ENCODE results near the gene POLR2C. TPM values are rescaled to one million over a fixed set of nuclear protein-coding genes. Genes with fewer than 3 reads are reported as not detected.

The POLR2C gene
- total RNA-seq: 79.8 TPM
- 10 to 100 TPM; 41.9 to 48.0 (median 45.3) TPM for polyA plus RNA-seq

DNA sequence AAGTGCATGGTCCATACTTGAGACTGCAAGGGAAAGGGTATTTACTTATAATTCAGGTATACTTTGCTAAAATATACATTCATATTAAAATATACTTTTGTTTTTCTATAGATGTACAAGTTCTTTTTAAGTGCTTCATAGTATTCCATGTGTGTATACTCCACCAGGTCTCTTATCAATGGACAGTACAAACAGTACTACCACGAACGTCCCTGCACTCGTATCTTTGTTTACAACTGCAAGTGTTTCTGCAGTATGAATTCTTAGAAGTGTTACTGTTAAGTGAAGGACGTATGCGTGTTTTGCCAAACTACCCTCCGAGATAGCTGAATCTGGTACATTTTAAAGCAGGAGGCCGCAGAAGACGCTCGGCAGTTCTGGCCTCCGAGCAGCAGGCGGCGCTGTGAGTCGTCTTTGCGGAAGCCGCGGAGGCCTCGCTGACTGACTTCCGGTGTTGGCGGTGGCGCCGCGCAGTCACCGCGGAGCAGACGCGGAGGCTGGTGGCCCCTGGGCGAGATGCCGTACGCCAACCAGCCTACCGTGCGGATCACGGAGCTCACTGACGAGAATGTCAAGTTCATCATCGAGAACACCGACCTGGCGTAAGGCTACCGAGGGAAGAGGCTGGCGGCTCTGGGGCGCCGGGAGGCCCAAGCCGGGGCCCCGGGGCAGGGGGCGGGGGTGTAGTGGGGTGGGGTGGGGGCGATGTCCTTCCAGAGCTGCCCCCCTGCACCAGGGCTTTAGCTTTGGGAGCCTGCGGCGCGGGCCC is at the start of gene POLR2C:
Gene POLR2C, plus strand, starts transcription at position 471 of the 769 bp plus-strand sequence. Its CDS starts 46 bp downstream, at position 517.
- no peaks in the 10 kb centered on the region for H3K27me3 Mint-ChIP-seq
- no peaks in the 10 kb centered on the region for H3K9me3 Mint-ChIP-seq
- H3K4me3 Mint-ChIP-seq: peak within 1 kb of the TSS; percentile 88 to 100 (median 100)
- peak within 1 kb of the TSS; percentile 73 for H3K27ac ChIP-seq (ENCODE audit: insufficient read depth, low read length, poor library complexity, severe bottlenecking)
- no peaks in the 10 kb centered on the region for H3K9me3 ChIP-seq (ENCODE audit: control insufficient read depth in 2 of 2, low read length in 2 of 2)
- H3K4me1 ChIP-seq (ENCODE audit: control insufficient read depth, insufficient read depth, low read length, poor library complexity, severe bottlenecking): peaks cover 26% of the 10 kb centered on the region
- peak within 1 kb of the TSS; percentile 98 to 100 (median 100) for H3K27ac Mint-ChIP-seq
- DNase-seq: peak; percentile 85 to 95 (median 91)
- no peaks in the 10 kb centered on the region for H3K27me3 ChIP-seq (ENCODE audit: control insufficient read depth, insufficient read depth, low read length)
- peaks cover 42% of the 10 kb centered on the region for H3K36me3 Mint-ChIP-seq
- peak within 1 kb of the TSS; percentile 83 for H3K4me3 ChIP-seq (ENCODE audit: low read depth, low read length)
- peaks cover 4 to 43% (median 30%) of the 10 kb centered on the region in 4 donors for H3K4me1 Mint-ChIP-seq
- peaks cover 55% of the 10 kb centered on the region for H3K36me3 ChIP-seq (ENCODE audit: control insufficient read depth, insufficient read depth, low read length)
- peak; percentile 94 to 97 for ATAC-seq (ENCODE audit: low read depth in 2 of 2)

DNA sequence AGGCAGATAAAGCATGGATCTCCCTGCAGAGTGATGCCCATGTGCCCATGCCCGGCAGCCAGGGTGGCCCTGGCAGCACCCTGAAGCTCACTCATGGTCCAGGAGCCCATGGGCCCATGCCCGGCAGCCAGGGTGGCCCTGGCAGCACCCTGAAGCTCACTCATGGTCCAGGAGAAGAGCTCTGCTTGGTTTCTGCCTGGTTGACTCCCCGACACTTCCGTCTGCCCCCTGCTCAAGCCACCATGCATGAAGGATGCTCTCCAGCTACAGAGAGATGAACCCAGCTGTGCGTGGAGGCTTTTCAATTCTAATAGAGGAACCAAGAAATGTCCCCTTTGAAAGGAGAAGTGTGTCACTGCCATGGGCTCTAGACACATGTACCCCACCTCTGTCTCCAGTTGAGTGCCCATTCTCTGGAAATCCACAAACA is 49.2 kb upstream of the POLR2C start:
- Histone ChIP-seq H3K4me1 (ENCODE audit: control insufficient read depth, insufficient read depth, low read length, poor library complexity, severe bottlenecking) (peaks cover 8% of the 10 kb centered on the region), H3K4me3 (ENCODE audit: low read depth, low read length) (no peak overlapping the region), H3K9me3 (ENCODE audit: control insufficient read depth in 2 of 2, low read length in 2 of 2) (no peaks in the 10 kb centered on the region), H3K36me3 (ENCODE audit: control insufficient read depth, insufficient read depth, low read length) (no peaks in the 10 kb centered on the region), H3K27me3 (ENCODE audit: control insufficient read depth, insufficient read depth, low read length) (no peaks in the 10 kb centered on the region), H3K27ac (ENCODE audit: insufficient read depth, low read length, poor library complexity, severe bottlenecking) (no peak overlapping the region)
- H3K27ac Mint-ChIP-seq: peak overlapping the region in 1 of 3 donors; percentile 55
- H3K4me1 Mint-ChIP-seq: peaks cover 3 to 11% (median 6%) of the 10 kb centered on the region in 4 donors
- H3K27me3 Mint-ChIP-seq: peaks cover 9% of the 10 kb centered on the region
- H3K9me3 Mint-ChIP-seq: no peaks in the 10 kb centered on the region
- H3K4me3 Mint-ChIP-seq: no peak overlapping the region
- H3K36me3 Mint-ChIP-seq: no peaks in the 10 kb centered on the region
- peak in 1 of 2 donors; percentile 26 for ATAC-seq (ENCODE audit: low read depth in 2 of 2)
- DNase-seq: no peak

GRCh38 chr16:57413733-57414132 is 48.7 kb upstream of the POLR2C start:
- H3K4me1 Mint-ChIP-seq: peaks cover 3 to 14% (median 7%) of the 10 kb centered on the region in 4 donors
- no peaks in the 10 kb centered on the region for H3K36me3 Mint-ChIP-seq
- Histone ChIP-seq H3K27me3 (ENCODE audit: control insufficient read depth, insufficient read depth, low read length) (no peaks in the 10 kb centered on the region), H3K4me1 (ENCODE audit: control insufficient read depth, insufficient read depth, low read length, poor library complexity, severe bottlenecking) (peaks cover 11% of the 10 kb centered on the region), H3K27ac (ENCODE audit: insufficient read depth, low read length, poor library complexity, severe bottlenecking) (no peak overlapping the region), H3K4me3 (ENCODE audit: low read depth, low read length) (no peak overlapping the region), H3K36me3 (ENCODE audit: control insufficient read depth, insufficient read depth, low read length) (no peaks in the 10 kb centered on the region), H3K9me3 (ENCODE audit: control insufficient read depth in 2 of 2, low read length in 2 of 2) (no peaks in the 10 kb centered on the region)
- peak overlapping the region in 1 of 3 donors; percentile 55 for H3K27ac Mint-ChIP-seq
- no peaks in the 10 kb centered on the region for H3K9me3 Mint-ChIP-seq
- peaks cover 9% of the 10 kb centered on the region for H3K27me3 Mint-ChIP-seq
- no peak overlapping the region for H3K4me3 Mint-ChIP-seq
- DNase-seq (no peak), ATAC-seq (ENCODE audit: low read depth in 2 of 2) (no peak)

DNA sequence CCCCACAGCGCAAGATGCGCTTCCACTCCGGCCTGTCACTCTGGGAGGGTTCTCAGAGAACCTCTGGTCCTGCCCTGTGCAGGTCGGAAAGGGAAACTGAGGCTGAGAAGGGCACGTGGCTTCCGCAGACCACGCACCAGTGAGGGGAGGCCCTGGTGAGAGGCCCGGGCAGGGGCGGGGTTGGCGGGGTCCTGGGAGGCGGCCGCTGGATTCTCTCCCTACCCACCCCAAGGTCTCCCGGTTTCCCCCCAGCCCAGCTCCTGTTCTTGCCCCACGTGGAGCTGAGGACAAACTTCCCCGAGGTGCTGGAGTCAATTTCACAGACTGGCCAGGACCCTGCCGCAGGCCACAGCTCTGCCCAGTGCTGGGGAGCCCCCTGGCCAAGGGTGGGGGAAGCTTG is 46.4 kb upstream of the POLR2C start:
- peaks cover 15% of the 10 kb centered on the region for H3K4me1 ChIP-seq (ENCODE audit: control insufficient read depth, insufficient read depth, low read length, poor library complexity, severe bottlenecking)
- no peak for DNase-seq
- H3K9me3 ChIP-seq (ENCODE audit: control insufficient read depth in 2 of 2, low read length in 2 of 2): no peaks in the 10 kb centered on the region
- H3K9me3 Mint-ChIP-seq: no peaks in the 10 kb centered on the region
- no peak overlapping the region for H3K27ac Mint-ChIP-seq
- H3K27ac ChIP-seq (ENCODE audit: insufficient read depth, low read length, poor library complexity, severe bottlenecking): no peak overlapping the region
- H3K4me3 ChIP-seq (ENCODE audit: low read depth, low read length): no peak overlapping the region
- peaks cover 10% of the 10 kb centered on the region for H3K27me3 Mint-ChIP-seq
- peak overlapping the region in 1 of 4 donors; percentile 52 for H3K4me3 Mint-ChIP-seq
- peaks cover 3 to 19% (median 10%) of the 10 kb centered on the region in 4 donors for H3K4me1 Mint-ChIP-seq
- no peaks in the 10 kb centered on the region for H3K27me3 ChIP-seq (ENCODE audit: control insufficient read depth, insufficient read depth, low read length)
- no peaks in the 10 kb centered on the region for H3K36me3 Mint-ChIP-seq
- ATAC-seq (ENCODE audit: low read depth in 2 of 2): no peak
- no peaks in the 10 kb centered on the region for H3K36me3 ChIP-seq (ENCODE audit: control insufficient read depth, insufficient read depth, low read length)

DNA sequence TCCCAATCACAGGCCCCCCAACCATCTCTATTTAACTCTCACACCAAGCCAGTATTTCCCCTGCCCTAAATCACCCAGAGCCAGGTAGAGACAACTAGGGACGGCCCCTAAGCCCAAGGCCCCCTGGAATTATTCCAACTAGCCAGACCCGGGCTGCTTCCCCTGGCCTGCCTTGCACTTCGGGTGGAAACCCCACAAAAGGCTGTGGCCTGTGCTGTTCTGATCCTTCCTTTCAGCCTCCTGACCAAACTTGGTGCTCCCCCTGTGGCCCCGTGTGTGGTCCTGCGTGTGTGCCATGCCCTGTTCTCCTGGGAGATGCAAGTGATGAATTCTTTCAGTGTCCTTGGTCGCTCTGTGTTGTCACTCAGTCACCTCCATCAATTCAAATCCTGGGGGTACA is 43.0 kb upstream of the POLR2C start:
- no peaks in the 10 kb centered on the region for H3K9me3 ChIP-seq (ENCODE audit: control insufficient read depth in 2 of 2, low read length in 2 of 2)
- Mint-ChIP-seq H3K4me3 (no peak overlapping the region), H3K4me1 (peaks cover 3 to 20% (median 10%) of the 10 kb centered on the region in 4 donors), H3K9me3 (no peaks in the 10 kb centered on the region), H3K36me3 (no peaks in the 10 kb centered on the region), H3K27me3 (peaks cover 10% of the 10 kb centered on the region), H3K27ac (peak overlapping the region in 1 of 3 donors; percentile 91)
- H3K36me3 ChIP-seq (ENCODE audit: control insufficient read depth, insufficient read depth, low read length): no peaks in the 10 kb centered on the region
- H3K4me1 ChIP-seq (ENCODE audit: control insufficient read depth, insufficient read depth, low read length, poor library complexity, severe bottlenecking): peaks cover 15% of the 10 kb centered on the region
- H3K27me3 ChIP-seq (ENCODE audit: control insufficient read depth, insufficient read depth, low read length): no peaks in the 10 kb centered on the region
- ATAC-seq (ENCODE audit: low read depth in 2 of 2) (no peak), DNase-seq (no peak)
- no peak overlapping the region for H3K27ac ChIP-seq (ENCODE audit: insufficient read depth, low read length, poor library complexity, severe bottlenecking)
- no peak overlapping the region for H3K4me3 ChIP-seq (ENCODE audit: low read depth, low read length)

- no peaks in the 10 kb centered on the region for H3K9me3 ChIP-seq (ENCODE audit: control insufficient read depth in 2 of 2, low read length in 2 of 2)
- Mint-ChIP-seq H3K4me3 (no peak overlapping the region), H3K27me3 (peaks cover 5% of the 10 kb centered on the region), H3K9me3 (no peaks in the 10 kb centered on the region), H3K36me3 (peaks cover 3% of the 10 kb centered on the region), H3K4me1 (peaks cover under 1 to 14% (median 6%) of the 10 kb centered on the region in 4 donors), H3K27ac (peak overlapping the region in 1 of 3 donors; percentile 43)
- peaks cover 5% of the 10 kb centered on the region for H3K36me3 ChIP-seq (ENCODE audit: control insufficient read depth, insufficient read depth, low read length)
- ATAC-seq (ENCODE audit: low read depth in 2 of 2) (no peak), DNase-seq (no peak)
- no peaks in the 10 kb centered on the region for H3K27me3 ChIP-seq (ENCODE audit: control insufficient read depth, insufficient read depth, low read length)
- no peak overlapping the region for H3K4me3 ChIP-seq (ENCODE audit: low read depth, low read length)
- no peak overlapping the region for H3K27ac ChIP-seq (ENCODE audit: insufficient read depth, low read length, poor library complexity, severe bottlenecking)
- peaks cover 7% of the 10 kb centered on the region for H3K4me1 ChIP-seq (ENCODE audit: control insufficient read depth, insufficient read depth, low read length, poor library complexity, severe bottlenecking)
These were observed 40.2 kb upstream of the POLR2C start for GRCh38 chr16:57422026-57422944.

- no peak for ATAC-seq (ENCODE audit: low read depth in 2 of 2)
- Histone ChIP-seq H3K27ac (ENCODE audit: insufficient read depth, low read length, poor library complexity, severe bottlenecking) (no peak overlapping the region), H3K4me1 (ENCODE audit: control insufficient read depth, insufficient read depth, low read length, poor library complexity, severe bottlenecking) (peaks cover 7% of the 10 kb centered on the region), H3K36me3 (ENCODE audit: control insufficient read depth, insufficient read depth, low read length) (peaks cover 12% of the 10 kb centered on the region), H3K9me3 (ENCODE audit: control insufficient read depth in 2 of 2, low read length in 2 of 2) (no peaks in the 10 kb centered on the region), H3K4me3 (ENCODE audit: low read depth, low read length) (no peak overlapping the region), H3K27me3 (ENCODE audit: control insufficient read depth, insufficient read depth, low read length) (no peaks in the 10 kb centered on the region)
- Mint-ChIP-seq H3K27me3 (peaks cover 5% of the 10 kb centered on the region), H3K4me3 (no peak overlapping the region), H3K4me1 (peaks cover 0 to 10% (median 6%) of the 10 kb centered on the region in 4 donors), H3K9me3 (no peaks in the 10 kb centered on the region), H3K27ac (no peak overlapping the region), H3K36me3 (peaks cover 10% of the 10 kb centered on the region)
- DNase-seq: no peak
These were observed 39.3 kb upstream of the POLR2C start for GRCh38 chr16:57423152-57423551.
